ENCODE measurements around the gene LLGL2.
"Not testable (repeated sequence)": the region's sequence is repeated elsewhere in the genome, so short reads cannot be mapped to it uniquely, and the experiment has no call there.

The LLGL2 gene

DNA sequence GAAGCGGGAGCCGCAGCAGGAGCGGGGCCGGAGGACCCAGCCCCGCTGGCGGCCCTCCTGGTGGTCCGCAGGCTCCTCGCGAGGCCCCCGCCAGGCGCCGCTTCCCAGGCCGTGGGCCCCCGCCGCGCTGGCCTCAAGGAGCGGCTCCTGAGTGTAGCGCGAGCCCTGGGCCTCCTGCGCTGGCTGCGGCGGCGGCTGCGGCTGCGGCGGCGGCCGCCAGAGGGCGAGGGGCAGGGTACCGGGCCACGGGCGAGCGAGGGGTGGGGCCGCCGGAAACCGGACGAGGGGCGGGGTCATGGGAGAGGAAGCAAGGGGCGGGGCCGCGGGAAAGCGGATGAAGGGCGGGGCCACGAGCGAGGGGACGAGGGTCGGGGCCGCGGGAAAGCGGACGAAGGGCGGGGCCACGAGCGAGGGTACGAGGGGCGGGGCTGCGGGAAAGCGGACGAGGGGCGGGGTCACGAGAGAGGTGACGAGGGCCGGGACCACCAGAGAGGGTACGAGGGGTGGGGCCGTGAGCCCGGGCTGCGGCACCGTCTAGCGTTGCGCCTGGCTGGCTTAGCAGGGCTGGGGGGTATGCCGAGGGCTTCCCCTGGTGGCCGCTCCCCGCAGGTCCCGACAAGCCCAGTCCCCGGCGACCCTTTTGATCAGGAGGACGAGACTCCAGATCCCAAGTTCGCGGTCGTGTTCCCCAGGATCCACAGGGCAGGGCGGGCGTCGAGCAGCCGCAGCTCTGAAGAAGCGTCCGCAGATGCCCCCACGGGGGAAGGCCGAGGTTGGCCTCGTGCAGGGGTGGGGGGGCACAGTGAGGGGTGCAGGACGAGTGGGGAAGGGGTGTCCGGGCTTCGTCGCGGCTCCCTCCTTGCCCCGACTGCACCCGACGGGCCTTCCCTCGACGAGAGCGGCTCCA is 63.8 kb downstream of the LLGL2 start:
- H3K4me3 ChIP-seq (ENCODE audit: low read depth, low read length), result peak overlapping the region; percentile 57
- TF ChIP-seq, protein P1, sequence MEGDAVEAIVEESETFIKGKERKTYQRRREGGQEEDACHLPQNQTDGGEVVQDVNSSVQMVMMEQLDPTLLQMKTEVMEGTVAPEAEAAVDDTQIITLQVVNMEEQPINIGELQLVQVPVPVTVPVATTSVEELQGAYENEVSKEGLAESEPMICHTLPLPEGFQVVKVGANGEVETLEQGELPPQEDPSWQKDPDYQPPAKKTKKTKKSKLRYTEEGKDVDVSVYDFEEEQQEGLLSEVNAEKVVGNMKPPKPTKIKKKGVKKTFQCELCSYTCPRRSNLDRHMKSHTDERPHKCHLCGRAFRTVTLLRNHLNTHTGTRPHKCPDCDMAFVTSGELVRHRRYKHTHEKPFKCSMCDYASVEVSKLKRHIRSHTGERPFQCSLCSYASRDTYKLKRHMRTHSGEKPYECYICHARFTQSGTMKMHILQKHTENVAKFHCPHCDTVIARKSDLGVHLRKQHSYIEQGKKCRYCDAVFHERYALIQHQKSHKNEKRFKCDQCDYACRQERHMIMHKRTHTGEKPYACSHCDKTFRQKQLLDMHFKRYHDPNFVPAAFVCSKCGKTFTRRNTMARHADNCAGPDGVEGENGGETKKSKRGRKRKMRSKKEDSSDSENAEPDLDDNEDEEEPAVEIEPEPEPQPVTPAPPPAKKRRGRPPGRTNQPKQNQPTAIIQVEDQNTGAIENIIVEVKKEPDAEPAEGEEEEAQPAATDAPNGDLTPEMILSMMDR (conservative IDR thresholded peaks at IDR 0.05; ENCODE audit: low read depth, low read length), result peak; percentile 30
- DNase-seq (ENCODE audit: low read depth), result peak; percentile 79

DNA sequence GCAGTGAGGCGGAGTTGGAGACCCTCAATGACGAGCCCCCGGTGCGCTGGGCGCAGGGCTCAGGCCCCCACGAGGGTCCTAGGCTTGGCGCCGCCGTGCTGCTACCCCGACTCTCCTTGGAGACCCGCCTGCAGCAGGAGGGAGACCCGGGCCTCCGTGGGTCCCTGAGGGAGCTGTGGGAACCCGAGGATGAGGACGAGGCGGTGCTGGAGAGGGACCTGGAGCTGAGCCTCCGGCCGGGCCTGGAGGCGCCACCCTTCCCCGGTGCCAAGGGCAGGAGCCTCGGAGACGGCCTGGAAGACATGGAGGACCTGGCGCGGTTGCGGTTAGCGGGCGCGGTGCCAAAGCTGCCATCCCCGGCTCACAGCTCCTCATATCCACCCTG is 64.4 kb downstream of the LLGL2 start:
- DNase-seq (ENCODE audit: low read depth), result no peak
- TF ChIP-seq, protein P1 (conservative IDR thresholded peaks at IDR 0.05; ENCODE audit: low read depth, low read length), result no peak
- peak overlapping the region; percentile 57 for H3K4me3 ChIP-seq (ENCODE audit: low read depth, low read length)

DNA sequence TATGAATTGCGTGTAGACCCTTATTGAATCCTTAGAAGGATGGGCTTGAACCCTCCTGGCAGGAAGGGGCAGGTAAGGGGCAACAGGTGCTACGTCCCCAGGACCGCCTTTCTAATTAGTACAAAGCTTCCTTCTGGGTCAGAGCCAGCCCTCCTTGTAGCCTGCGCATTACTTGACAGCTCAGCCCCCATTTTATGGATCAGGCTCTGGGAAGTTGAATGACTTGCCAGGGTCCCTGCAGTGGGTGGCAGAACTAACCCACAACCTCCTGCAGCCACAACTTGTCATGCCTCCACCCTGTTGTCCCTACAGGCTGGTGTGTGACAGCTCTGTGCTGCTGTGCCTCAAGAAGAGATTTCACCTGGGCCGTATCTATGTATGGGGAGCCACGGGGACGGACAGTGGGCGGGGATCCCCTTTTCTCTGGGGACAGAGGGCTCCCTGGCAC is 64.8 kb downstream of the LLGL2 start:
- TF ChIP-seq, protein P1 (conservative IDR thresholded peaks at IDR 0.05; ENCODE audit: low read depth, low read length), result no peak
- no peak overlapping the region for H3K4me3 ChIP-seq (ENCODE audit: low read depth, low read length)
- DNase-seq (ENCODE audit: low read depth), result no peak

DNA sequence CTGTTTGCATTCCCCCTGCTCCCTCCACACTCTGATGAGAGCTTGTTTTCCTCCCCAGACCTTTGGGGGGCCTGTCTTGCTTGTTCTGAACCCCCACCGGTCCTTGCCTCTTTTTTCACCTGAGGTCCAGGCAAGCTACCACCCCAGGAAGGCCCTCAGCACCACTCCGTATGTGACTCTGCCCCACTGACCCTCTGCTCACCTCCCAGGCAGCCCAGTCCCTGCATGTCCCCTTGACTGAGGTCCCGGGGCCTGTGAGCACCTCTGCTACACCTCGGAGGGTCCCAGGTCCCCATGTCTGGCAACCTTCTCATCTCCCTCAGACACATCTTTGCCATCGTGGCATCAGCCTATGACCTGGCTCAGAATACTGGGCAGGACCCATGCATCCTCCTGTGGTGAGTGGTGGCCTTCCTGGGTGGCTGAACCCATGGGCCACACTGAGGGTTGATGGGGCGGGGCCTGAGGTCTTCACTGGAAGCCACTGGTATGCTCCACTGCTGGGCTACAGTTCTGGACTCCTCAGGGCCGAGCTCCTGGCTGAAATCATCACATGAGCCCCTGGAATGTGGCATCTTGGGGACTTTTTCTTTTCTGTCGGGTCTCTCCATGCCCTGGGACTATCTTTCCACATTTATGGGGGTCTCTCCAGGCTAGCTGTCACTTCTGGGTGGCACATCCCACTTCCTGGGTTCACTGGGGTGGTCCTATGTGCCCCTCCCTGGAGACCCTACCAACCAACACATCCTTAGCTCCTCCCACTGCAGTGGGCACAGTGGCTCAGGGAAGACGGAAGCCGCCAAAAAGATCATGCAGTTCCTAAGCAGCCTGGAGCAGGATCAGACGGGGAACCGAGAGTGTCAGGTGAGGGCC is 65.6 kb downstream of the LLGL2 start:
- no peak for DNase-seq (ENCODE audit: low read depth)
- TF ChIP-seq, protein P1 (conservative IDR thresholded peaks at IDR 0.05; ENCODE audit: low read depth, low read length), result no peak
- H3K4me3 ChIP-seq (ENCODE audit: low read depth, low read length), result no peak overlapping the region

DNA sequence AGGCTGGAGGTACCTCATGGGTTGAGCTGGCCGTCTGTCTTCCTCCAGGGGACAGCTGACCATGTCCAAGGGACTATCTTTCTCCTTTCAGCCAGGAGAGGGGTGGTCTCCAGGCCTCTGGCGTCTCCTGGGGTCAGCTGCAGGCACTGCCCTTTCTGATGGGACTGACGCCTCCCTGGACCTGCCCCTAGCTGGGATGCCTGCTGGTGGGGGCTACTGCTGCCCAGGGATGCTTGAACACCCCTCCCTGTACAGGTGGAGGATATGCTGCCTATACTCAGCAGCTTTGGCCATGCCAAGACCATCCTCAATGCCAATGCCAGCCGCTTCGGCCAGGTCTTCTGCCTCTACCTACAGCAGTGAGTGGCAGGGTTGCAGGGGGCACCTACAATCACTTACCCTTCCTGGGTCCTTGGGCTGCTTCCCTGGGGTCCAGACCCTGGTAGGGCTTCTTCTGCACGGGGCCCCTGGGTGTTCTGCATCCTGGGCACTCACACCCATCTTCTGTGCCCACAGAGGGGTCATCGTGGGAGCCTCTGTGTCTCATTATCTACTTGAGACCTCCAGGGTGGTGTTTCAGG is 66.3 kb downstream of the LLGL2 start:
- H3K4me3 ChIP-seq (ENCODE audit: low read depth, low read length), result no peak overlapping the region
- DNase-seq (ENCODE audit: low read depth), result no peak
- TF ChIP-seq, protein P1 (conservative IDR thresholded peaks at IDR 0.05; ENCODE audit: low read depth, low read length), result no peak

DNA sequence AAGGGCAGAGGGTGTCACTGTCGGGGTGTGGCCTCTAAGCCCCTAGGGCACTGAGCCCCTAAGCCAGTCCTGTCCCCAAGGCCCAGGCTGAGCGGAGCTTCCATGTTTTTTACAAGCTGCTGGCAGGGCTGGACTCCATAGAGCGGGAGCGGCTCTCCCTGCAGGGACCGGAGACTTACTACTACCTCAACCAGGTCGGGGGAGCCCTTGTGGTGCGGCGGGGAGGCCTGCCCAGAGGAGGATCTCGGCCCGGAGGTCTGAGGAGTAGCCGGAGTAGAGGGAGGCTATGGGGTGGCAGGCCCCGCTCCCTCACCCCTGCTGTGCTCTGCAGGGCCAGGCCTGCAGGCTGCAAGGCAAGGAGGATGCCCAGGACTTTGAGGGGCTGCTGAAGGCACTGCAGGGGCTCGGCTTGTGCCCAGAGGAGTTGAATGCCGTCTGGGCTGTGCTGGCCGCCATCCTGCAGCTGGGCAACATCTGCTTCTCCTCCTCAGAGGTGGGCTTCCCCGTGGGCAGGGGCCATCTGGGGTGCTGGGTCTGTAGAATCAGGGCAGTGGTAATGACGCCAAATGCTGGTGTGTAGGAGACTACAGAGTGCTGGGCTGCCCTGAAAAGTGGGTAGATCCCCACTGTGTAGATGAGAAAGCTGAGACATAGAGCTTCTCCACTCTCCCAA is 67.0 kb downstream of the LLGL2 start:
- TF ChIP-seq, protein P1 (conservative IDR thresholded peaks at IDR 0.05; ENCODE audit: low read depth, low read length), result no peak
- H3K4me3 ChIP-seq (ENCODE audit: low read depth, low read length), result no peak overlapping the region
- DNase-seq (ENCODE audit: low read depth), result no peak

DNA sequence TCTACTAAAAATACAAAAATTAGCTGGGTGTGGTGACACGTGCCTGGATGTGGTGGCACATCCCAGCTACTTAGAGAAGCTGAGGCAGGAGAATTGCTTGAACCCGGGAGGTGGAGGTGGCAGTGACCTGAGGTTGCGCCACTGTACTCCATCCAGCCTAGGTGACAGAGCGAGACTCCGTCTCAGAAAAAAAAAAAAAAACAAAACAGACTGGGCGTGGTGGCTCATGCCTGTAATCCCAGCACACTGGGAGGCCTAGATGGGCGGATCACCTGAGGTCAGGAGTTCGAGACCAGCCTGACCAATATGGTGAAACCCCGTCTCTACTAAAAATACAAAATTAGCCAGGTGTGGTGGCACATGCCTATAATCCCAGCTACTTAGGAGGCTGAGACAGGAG is 67.9 kb downstream of the LLGL2 start:
- not testable (repeated sequence) for DNase-seq (ENCODE audit: low read depth)

More for the DNA sequence above, 67.9 kb downstream of the LLGL2 start:
- H3K4me3 ChIP-seq (ENCODE audit: low read depth, low read length), result not testable (repeated sequence)
